BE2C (cell line): ENCODE results near the gene ZNF471. TPM values are rescaled to one million over a fixed set of nuclear protein-coding genes. Genes with fewer than 3 reads are reported as not detected.

Experiments
- DNase-seq: peaks from one replicate; pipeline ENCODE4 v3.0.0-alpha.2; 2020
- H3K27me3 ChIP-seq: fragments of 250-450 bp; sonication (Bioruptor Pico); 2 replicates; pipeline ENCODE4 v1.5.1; 2020; ENCODE audit warnings: mild to moderate bottlenecking
- H3K36me3 ChIP-seq: fragments of 250-450 bp; sonication (Bioruptor Pico); 2 replicates; pipeline ENCODE4 v1.5.1; 2020; ENCODE audit warnings: mild to moderate bottlenecking
- H3K4me1 ChIP-seq: fragments of 250-450 bp; sonication (Bioruptor Pico); 2 replicates; pipeline ENCODE4 v1.5.1; 2020
- H3K4me3 ChIP-seq: 2 replicates; pipeline ENCODE4 v1.5.1; 2011; ENCODE audit warnings: low read depth, low read length
- H3K9me3 ChIP-seq: fragments of 250-450 bp; sonication (Bioruptor Pico); 2 replicates; pipeline ENCODE4 v1.5.1; 2020
- polyA plus RNA-seq: library from polyadenylated mRNA; unstranded; fragments of >200 nt; gene quantifications from one replicate; pipeline ENCODE4 v1.2.1, GENCODE V29; 2012; ENCODE audit warnings: low read depth, missing spikeins; ENCODE audit not compliant: insufficient read length, insufficient read depth
- TF ChIP-seq, protein P1 (sequence below): IDR thresholded peaks from 2 replicates; pipeline ENCODE4 v1.5.1; 2012; ENCODE audit warnings: mild to moderate bottlenecking, low read depth, low read length

The ZNF471 gene
- 1.5 TPM for polyA plus RNA-seq

DNA sequence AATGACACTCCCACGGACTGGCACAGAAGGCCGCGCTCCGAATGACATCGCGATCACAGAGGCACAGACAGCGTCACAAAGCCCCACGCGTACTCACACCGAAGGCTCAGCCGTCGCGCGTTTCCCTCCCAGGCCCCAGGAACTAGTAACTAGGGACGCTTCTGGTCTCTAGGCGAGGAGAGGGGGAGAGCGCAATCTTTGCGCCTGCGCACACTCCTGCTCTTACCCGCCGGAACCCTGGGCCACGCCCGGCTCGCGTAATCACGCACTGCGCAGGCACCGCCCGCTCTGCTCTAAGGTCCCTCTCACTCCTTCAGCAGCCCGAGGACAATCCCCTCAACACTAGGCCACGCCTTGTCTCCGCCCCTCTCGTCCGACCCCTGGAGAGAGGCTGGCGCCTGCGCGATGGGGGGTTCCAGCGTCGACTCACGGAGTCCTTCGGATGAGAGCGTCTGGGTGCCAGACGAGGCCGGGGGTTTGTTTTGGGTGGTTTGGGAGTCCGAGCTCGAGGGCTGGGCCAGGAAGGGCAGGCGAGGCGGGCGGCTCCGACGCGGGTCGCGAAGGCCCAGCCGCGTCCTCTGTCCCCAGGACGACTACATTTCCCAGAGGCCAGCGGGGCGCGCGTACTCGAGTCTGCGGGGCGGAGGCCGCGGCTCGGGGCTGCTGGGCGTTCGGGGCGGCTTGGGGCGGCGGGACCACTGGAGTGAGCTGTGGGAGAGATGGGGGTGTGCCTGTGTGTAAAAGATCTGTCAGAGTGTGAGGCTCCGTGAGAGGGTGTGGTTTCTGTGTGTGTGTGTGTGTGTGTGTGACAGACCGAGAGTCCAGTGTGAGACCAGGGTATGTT, at the start of gene ZNF471:
Gene ZNF471, plus strand, starts transcription at position 410 of the 844 bp plus-strand sequence. CDS start 3,717 bp downstream, outside the sequence.
- Histone ChIP-seq H3K4me3 (peak within 1 kb of the TSS; percentile 70), H3K27me3 (no peaks in the 10 kb centered on the region), H3K36me3 (no peaks in the 10 kb centered on the region), H3K9me3 (no peaks in the 10 kb centered on the region), H3K4me1 (no peaks in the 10 kb centered on the region)
- peak; percentile 99 for DNase-seq
- TF ChIP-seq, protein P1, sequence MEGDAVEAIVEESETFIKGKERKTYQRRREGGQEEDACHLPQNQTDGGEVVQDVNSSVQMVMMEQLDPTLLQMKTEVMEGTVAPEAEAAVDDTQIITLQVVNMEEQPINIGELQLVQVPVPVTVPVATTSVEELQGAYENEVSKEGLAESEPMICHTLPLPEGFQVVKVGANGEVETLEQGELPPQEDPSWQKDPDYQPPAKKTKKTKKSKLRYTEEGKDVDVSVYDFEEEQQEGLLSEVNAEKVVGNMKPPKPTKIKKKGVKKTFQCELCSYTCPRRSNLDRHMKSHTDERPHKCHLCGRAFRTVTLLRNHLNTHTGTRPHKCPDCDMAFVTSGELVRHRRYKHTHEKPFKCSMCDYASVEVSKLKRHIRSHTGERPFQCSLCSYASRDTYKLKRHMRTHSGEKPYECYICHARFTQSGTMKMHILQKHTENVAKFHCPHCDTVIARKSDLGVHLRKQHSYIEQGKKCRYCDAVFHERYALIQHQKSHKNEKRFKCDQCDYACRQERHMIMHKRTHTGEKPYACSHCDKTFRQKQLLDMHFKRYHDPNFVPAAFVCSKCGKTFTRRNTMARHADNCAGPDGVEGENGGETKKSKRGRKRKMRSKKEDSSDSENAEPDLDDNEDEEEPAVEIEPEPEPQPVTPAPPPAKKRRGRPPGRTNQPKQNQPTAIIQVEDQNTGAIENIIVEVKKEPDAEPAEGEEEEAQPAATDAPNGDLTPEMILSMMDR: no peak

DNA sequence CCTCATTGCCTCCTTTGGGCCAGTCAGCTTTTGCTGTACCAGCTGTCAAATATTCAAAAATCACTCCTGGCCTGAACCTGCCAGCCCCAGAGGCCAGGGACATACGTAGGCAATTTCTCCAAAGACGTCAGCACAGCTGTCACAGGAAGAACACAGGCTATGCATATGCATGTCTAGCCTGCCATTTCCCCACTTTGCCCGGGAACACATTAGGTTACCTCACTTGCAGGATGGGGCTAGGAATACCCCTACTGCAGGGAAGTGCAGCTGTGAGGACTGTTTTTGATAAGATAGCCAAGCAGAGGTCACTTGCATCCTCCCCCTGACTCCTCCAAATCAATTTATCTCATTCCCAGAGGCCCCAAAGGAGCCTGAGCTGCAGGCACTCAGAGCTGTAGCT, 33.3 kb upstream of the ZNF471 start:
- Histone ChIP-seq H3K27me3 (no peaks in the 10 kb centered on the region), H3K9me3 (no peaks in the 10 kb centered on the region)

DNA sequence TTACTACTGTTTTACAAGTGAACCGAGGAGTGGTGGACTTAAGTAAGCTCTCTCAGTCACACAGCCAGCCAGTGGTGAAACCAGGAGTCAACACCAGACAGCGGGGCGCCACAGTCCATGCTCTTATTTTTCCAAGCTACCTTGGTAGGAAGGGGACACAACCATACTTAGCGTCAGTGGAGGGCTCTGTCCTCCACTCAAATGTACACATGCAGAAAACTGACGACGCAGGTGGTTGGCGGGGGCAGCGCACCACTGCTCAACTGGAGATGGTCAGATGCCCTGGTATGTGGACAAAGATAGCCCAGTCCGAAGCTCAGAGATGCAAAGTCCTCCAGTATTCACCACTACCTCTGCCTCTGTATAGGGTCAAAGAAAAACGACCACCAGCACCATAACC, 31.6 kb upstream of the ZNF471 start:
- DNase-seq: no peak
- no peaks in the 10 kb centered on the region; the same call in 1 of the 2 replicates for H3K4me1 ChIP-seq
- H3K36me3 ChIP-seq: peaks cover 10% of the 10 kb centered on the region
- H3K9me3 ChIP-seq: no peaks in the 10 kb centered on the region
- H3K4me3 ChIP-seq: peak overlapping the region; percentile 81
- TF ChIP-seq, protein P1: no peak
- H3K27me3 ChIP-seq: no peaks in the 10 kb centered on the region

More for the DNA sequence above, 33.3 kb upstream of the ZNF471 start:
- Histone ChIP-seq H3K4me1 (no peaks in the 10 kb centered on the region; the same call in 1 of the 2 replicates), H3K36me3 (peaks cover 15% of the 10 kb centered on the region), H3K4me3 (no peak overlapping the region)
- TF ChIP-seq, protein P1: no peak
- DNase-seq: peak; percentile 44

DNA sequence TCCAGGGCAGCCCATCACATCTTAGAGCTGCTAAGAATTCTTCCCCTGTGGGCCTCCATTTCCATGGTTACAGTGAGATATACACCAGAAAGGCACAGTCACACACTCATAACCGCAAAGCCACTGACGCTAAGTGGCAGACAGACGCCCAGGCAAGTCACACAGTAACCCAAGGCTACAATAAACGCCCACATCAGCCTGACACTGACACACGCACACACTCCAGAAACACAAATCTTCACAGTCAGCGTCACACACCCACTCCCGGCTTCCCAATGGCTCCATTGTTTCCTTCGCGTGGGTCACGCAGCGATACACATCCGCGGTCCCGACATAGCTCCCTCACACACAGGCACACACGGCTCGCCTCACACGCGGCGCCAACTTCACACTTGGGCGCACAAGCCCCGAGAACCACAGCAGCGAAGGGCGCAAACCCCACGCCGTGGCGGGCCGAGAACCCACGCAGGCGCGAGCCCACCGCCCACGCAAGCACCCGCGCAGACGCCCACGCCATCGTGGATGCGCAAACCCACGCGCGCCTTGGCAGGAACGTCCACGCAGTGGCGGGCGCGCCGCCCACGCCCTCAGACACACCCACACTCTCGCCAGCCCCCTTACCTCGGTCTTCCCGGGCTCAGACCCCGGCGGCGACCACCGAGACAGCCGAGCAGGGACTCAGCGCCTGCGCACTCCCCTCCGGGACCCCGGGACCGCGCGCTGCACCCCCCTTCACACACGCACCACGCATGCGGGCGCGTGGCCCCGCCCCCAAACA, 30.8 kb upstream of the ZNF471 start, which contains the start of gene ZNF667:
Gene ZNF667, minus strand, starts transcription at position 695 of the 778 bp plus-strand sequence. CDS start 14,975 bp downstream, outside the sequence.
- TF ChIP-seq, protein P1: no peak
- no peaks in the 10 kb centered on the region for H3K9me3 ChIP-seq
- H3K36me3 ChIP-seq: peaks cover 2% of the 10 kb centered on the region
- H3K4me3 ChIP-seq: peak within 1 kb of the TSS; percentile 81
- H3K4me1 ChIP-seq: no peaks in the 10 kb centered on the region; the same call in 1 of the 2 replicates
- no peaks in the 10 kb centered on the region for H3K27me3 ChIP-seq
- DNase-seq: peak; percentile 16

DNA sequence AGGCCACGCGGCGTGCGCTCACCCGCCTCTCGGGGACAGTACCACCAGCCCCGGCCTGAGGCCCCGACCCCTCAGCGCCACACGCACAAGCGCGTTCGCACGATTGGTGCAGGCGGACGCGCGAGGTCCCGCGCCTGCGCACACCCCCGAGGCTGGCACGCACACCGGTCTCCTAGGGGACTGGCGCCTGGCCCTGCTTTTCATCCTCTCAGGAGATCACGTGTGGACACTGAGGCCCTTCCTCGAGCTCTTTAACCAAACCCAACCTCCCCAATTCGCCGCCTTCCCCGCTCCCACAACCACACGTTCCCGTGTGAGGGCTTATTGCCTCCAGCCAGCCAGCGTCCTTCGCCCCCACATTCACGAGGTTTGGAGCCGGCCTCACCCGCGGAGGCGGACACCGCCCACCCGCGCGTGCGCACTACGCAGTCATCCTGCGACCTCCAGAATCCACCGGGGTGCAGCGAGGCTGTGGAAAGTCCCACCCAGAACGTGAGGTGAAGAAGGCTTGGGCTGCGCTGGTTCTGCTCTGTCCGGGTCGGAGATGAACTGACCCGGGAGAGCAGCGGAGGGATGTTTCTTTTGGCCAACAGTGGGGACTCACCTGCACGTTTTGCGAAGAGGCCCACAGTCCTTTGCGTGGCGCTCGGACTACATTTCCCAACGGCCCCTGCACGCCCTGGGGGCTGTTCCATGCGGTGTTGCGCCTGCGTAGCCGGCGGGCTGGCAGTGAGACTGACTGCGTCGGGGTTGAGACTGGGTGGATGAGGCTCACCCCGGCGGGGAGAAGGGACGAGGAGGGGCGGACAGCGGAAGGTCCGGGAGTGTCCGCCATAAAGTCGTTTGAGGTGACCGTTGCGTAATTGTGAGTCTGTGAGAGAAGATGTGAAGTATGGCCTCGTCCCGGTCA, 30.0 kb upstream of the ZNF471 start:
- DNase-seq: peak; percentile 95
- peak overlapping the region; percentile 81 for H3K4me3 ChIP-seq

More for the DNA sequence above, 30.0 kb upstream of the ZNF471 start:
- Histone ChIP-seq H3K9me3 (no peaks in the 10 kb centered on the region), H3K4me1 (no peaks in the 10 kb centered on the region; the same call in 1 of the 2 replicates), H3K27me3 (no peaks in the 10 kb centered on the region), H3K36me3 (no peaks in the 10 kb centered on the region)
- TF ChIP-seq, protein P1: no peak
